Karpas-422 (cell line): ENCODE data around the gene IKZF3. TPM values are rescaled to one million over a fixed set of nuclear protein-coding genes. Genes with fewer than 3 reads are reported as not detected.
A peak's percentile ranks its signal among the peaks of the same experiment; 100 is the strongest.
"Not testable (repeated sequence)": the region's sequence is repeated elsewhere in the genome, so short reads cannot be mapped to it uniquely, and the experiment has no call there.

ENCODE experiments used
- DNase-seq: peaks from one replicate; pipeline ENCODE4 v3.0.0-alpha.2; 2015
- H2AFZ ChIP-seq: fragments of 200-600 bp; sonication (generic); 2 replicates; pipeline ENCODE4 v1.6.1; 2014; ENCODE audit warnings: antibody characterized with exemption, low read length, mixed read lengths
- H3K27ac ChIP-seq: fragments of 200-600 bp; sonication (generic); 2 replicates; pipeline ENCODE4 v1.5.1; 2014; ENCODE audit warnings: mild to moderate bottlenecking, low read length, moderate library complexity
- H3K27me3 ChIP-seq: fragments of 200-600 bp; sonication (generic); 2 replicates; pipeline ENCODE4 v1.6.1; 2014; ENCODE audit warnings: low read length, mixed read lengths
- H3K36me3 ChIP-seq: fragments of 200-600 bp; sonication (generic); 2 replicates; pipeline ENCODE4 v1.6.1; 2014; ENCODE audit warnings: low read length, mixed read lengths; ENCODE audit not compliant: insufficient read depth
- H3K4me1 ChIP-seq: fragments of 200-600 bp; sonication (generic); 2 replicates; pipeline ENCODE4 v1.6.1; 2014; ENCODE audit warnings: mild to moderate bottlenecking, low read length, mixed read lengths
- H3K4me2 ChIP-seq: fragments of 200-600 bp; sonication (generic); 2 replicates; pipeline ENCODE4 v1.6.1; 2014; ENCODE audit warnings: low read length, low read depth, mild to moderate bottlenecking; ENCODE audit not compliant: poor library complexity, severe bottlenecking
- H3K4me3 ChIP-seq: fragments of 200-600 bp; sonication (generic); 2 replicates; pipeline ENCODE4 v1.5.1; 2014; ENCODE audit warnings: mild to moderate bottlenecking, antibody characterized with exemption, low read length, mixed read lengths
- H3K79me2 ChIP-seq: fragments of 200-600 bp; sonication (generic); 2 replicates; pipeline ENCODE4 v1.6.1; 2014; ENCODE audit warnings: mild to moderate bottlenecking, low read length, mixed read lengths
- H3K9ac ChIP-seq: fragments of 200-600 bp; sonication (generic); 2 replicates; pipeline ENCODE4 v1.6.0; 2014; ENCODE audit warnings: low read length
- H3K9me2 ChIP-seq: fragments of 200-600 bp; sonication (generic), shearing (Covaris generic); replicated peaks from 2 replicates; pipeline ENCODE4 v1.6.0; 2014; ENCODE audit warnings: mild to moderate bottlenecking, low read length, moderate library complexity; ENCODE audit not compliant: insufficient read depth
- H3K9me3 ChIP-seq: fragments of 300-700, 200-600 bp; sonication (generic); 2 replicates; pipeline ENCODE4 v1.6.1; 2014; ENCODE audit warnings: low read length, mixed read lengths
- H4K20me1 ChIP-seq: fragments of 200-600 bp; sonication (generic); 2 replicates; pipeline ENCODE4 v1.6.1; 2014; ENCODE audit warnings: mild to moderate bottlenecking, antibody characterized with exemption, low read length, low read depth; ENCODE audit not compliant: insufficient read depth
- total RNA-seq: library from RNA; depleted of rRNA; stranded (reverse); fragments of >200 nt; shearing (Covaris generic); gene quantifications from 2 replicates; pipeline ENCODE4 v1.2.3, GENCODE V29; 2014; ENCODE audit warnings: low replicate concordance; rRNA removed

IKZF3 gene
- 83.0 and 137 TPM in 2 replicates for total RNA-seq

DNA sequence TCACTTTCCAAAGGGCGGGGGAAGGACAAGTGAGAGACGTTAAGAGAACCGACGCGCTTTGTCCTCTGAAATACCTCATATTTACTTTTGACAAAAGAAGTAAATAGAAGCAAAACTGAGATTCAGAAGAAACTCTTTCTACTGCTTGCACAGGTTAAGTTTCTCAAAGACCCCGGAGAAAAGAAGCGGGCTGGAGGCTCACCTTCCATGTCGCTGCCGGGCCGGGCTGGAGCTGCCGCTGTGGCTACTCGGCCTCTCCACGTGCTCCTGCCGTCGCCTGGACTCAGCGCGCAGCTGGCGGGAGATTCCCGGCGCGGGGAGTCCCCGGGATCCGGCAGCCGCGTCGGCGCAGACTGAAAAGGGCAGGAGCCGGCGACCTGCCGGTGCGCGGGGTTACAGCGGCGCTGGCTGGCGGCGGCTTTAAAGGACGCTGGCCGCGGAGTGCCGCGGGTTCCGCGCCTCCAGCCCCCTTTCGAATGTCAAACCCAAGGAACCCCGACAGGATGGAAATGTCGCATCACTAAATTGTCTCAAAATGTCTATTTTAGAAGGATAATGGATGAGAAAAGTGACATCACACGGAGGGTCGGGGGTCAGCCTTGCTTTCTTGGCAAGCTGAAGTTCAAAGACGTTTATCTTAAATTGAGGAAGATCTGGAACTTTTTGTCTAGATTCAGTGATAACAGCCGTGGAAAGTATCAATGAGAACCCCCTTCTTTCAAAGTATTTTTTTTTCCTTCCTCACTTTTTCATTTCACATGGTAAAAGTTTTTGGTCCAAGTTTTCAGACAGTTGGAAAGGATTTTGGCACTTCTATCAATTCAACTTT lies at the start of gene IKZF3:
Gene IKZF3 (minus strand): TSS at position 395 of the 829 bp plus-strand sequence. CDS start 186 bp downstream, at position 209.
- H3K27ac ChIP-seq, result peak within 1 kb of the TSS; percentile 98
- H3K4me2 ChIP-seq, result peak within 1 kb of the TSS; percentile 99
- peak within 1 kb of the TSS; percentile 84 for H3K4me3 ChIP-seq
- H3K9me2 ChIP-seq, result no peaks in the 10 kb centered on the region
- DNase-seq, result peak; percentile 87
- H4K20me1 ChIP-seq, result no peaks in the 10 kb centered on the region
- no peaks in the 10 kb centered on the region for H3K9me3 ChIP-seq
- H3K36me3 ChIP-seq, result peaks cover 22% of the 10 kb centered on the region
- H3K27me3 ChIP-seq, result no peaks in the 10 kb centered on the region
- H3K4me1 ChIP-seq, result peaks cover 62% of the 10 kb centered on the region
- H2AFZ ChIP-seq, result no peak within 1 kb of the TSS
- H3K79me2 ChIP-seq, result peaks cover 57% of the 10 kb centered on the region
- H3K9ac ChIP-seq, result peak within 1 kb of the TSS; percentile 89

DNA sequence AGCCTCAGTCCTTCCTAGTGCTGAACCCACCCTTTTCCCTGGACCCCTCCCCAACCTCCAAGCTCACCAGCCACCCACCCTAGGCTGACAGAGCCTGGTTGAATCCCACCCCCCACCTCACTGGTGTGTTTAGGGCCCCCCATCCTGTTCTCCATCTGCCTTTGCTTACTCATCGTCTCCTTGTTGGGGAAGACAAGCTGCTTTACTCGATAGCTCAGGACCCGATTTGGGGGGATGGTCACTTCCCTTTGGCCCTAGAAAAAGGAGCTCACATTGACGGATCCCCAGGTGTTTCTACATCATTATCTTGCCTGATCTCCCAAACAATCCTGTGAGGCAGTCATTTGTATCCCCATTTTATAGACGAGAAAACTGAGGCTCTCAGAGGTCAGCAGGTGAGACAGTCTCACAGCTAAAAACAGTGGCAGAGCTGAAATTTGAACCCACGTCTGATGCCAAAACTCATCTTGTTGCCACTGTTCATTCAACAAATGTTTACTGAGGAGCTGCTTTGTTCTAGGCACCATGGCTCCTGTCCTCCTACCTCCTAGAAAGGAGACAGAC lies 44.8 kb upstream of the IKZF3 start:
- no peak for DNase-seq
- Histone ChIP-seq H3K27ac (no peak overlapping the region), H3K4me1 (no peaks in the 10 kb centered on the region), H3K36me3 (0 out of 2 replicates have a peak, but pooled peaks cover 3% of the 10 kb centered on the region), H4K20me1 (no peaks in the 10 kb centered on the region), H2AFZ (no peak overlapping the region), H3K27me3 (no peaks in the 10 kb centered on the region), H3K79me2 (no peaks in the 10 kb centered on the region), H3K9me3 (no peaks in the 10 kb centered on the region), H3K9ac (no peak overlapping the region), H3K9me2 (no peaks in the 10 kb centered on the region), H3K4me3 (no peak overlapping the region), H3K4me2 (no peak overlapping the region)

- no peak overlapping the region for H3K4me2 ChIP-seq
- H3K9me3 ChIP-seq, result no peaks in the 10 kb centered on the region
- no peaks in the 10 kb centered on the region for H3K79me2 ChIP-seq
- no peaks in the 10 kb centered on the region for H3K27me3 ChIP-seq
- H3K4me1 ChIP-seq, result no peaks in the 10 kb centered on the region
- H3K9me2 ChIP-seq, result no peaks in the 10 kb centered on the region
- H3K4me3 ChIP-seq, result no peak overlapping the region
- no peaks in the 10 kb centered on the region for H4K20me1 ChIP-seq
- H3K9ac ChIP-seq, result no peak overlapping the region
- DNase-seq, result no peak
- H3K36me3 ChIP-seq, result 0 out of 2 replicates have a peak, but pooled peaks cover 3% of the 10 kb centered on the region
- no peak overlapping the region for H3K27ac ChIP-seq
- H2AFZ ChIP-seq, result no peak overlapping the region
Observed at GRCh38 chr17:39904990-39905288, 40.8 kb upstream of the IKZF3 start.

GRCh38 chr17:39903158-39903884 lies 39.2 kb upstream of the IKZF3 start:
- Histone ChIP-seq H2AFZ (no peak overlapping the region), H3K79me2 (no peaks in the 10 kb centered on the region), H4K20me1 (no peaks in the 10 kb centered on the region), H3K4me1 (no peaks in the 10 kb centered on the region), H3K9me3 (no peaks in the 10 kb centered on the region), H3K4me2 (no peak overlapping the region), H3K27ac (no peak overlapping the region), H3K4me3 (no peak overlapping the region), H3K27me3 (no peaks in the 10 kb centered on the region), H3K36me3 (0 out of 2 replicates have a peak, but pooled peaks cover 3% of the 10 kb centered on the region), H3K9ac (no peak overlapping the region), H3K9me2 (no peaks in the 10 kb centered on the region)
- DNase-seq, result no peak

DNA sequence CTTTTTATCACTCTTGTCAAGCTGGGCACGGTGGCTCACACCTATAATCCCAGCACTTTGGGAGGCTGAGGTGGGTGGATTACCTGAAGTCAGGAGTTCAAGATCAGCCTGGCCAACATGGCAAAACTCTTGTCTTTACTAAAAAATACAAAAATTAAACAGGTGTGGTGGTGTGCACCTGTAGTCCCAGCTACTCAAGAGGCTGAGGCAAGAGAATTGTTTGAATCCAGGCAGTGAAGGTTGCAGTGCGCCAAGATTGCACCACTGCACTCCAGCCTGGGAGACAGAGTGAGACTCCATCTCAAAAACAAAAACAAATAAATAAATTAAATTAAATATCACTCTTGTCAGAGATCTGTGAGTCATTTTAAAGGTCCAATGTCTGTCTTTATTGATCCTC lies 37.9 kb upstream of the IKZF3 start:
- not testable (repeated sequence) for H3K9ac ChIP-seq, H3K4me1 ChIP-seq, H3K79me2 ChIP-seq, H4K20me1 ChIP-seq, DNase-seq, H3K36me3 ChIP-seq, H3K9me3 ChIP-seq, H3K27ac ChIP-seq, H2AFZ ChIP-seq, H3K4me3 ChIP-seq, H3K4me2 ChIP-seq, H3K27me3 ChIP-seq, H3K9me2 ChIP-seq

DNA sequence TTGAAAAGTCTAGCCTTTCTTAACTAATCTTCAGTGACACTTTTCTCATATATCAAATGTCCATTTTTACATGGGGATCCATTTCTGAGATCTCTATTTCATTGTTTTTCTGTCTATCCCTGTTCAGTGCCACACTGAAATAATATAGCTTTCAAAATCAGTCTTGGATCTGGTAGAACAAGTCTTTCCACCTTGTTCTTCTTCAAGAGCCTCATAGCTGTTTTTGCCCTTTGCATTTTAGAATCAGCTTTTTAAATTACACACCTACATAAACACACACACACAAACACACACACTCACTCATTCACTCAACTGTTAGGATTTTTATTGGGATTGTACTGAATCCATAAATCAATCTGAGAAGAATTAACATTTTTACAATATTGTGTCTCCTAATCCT lies 35.1 kb upstream of the IKZF3 start:
- H2AFZ ChIP-seq, result no peak overlapping the region
- H3K4me2 ChIP-seq, result no peak overlapping the region
- peaks cover 10% of the 10 kb centered on the region for H3K4me1 ChIP-seq
- no peaks in the 10 kb centered on the region for H3K79me2 ChIP-seq
- H3K9me3 ChIP-seq, result no peaks in the 10 kb centered on the region
- H3K27me3 ChIP-seq, result no peaks in the 10 kb centered on the region
- no peak overlapping the region for H3K4me3 ChIP-seq
- no peak overlapping the region for H3K27ac ChIP-seq
- no peaks in the 10 kb centered on the region for H4K20me1 ChIP-seq
- no peaks in the 10 kb centered on the region for H3K9me2 ChIP-seq
- no peak overlapping the region for H3K9ac ChIP-seq
- no peak for DNase-seq
- no peaks in the 10 kb centered on the region for H3K36me3 ChIP-seq

GRCh38 chr17:39898088-39898487 lies 34.0 kb upstream of the IKZF3 start:
- no peak overlapping the region for H3K27ac ChIP-seq
- no peaks in the 10 kb centered on the region for H3K36me3 ChIP-seq
- H2AFZ ChIP-seq, result no peak overlapping the region
- no peak for DNase-seq
- H3K9ac ChIP-seq, result no peak overlapping the region
- no peaks in the 10 kb centered on the region for H3K9me3 ChIP-seq
- no peaks in the 10 kb centered on the region for H3K9me2 ChIP-seq
- no peak overlapping the region for H3K4me3 ChIP-seq
- H3K27me3 ChIP-seq, result no peaks in the 10 kb centered on the region
- no peaks in the 10 kb centered on the region for H4K20me1 ChIP-seq
- peaks cover 16% of the 10 kb centered on the region for H3K4me1 ChIP-seq
- no peaks in the 10 kb centered on the region for H3K79me2 ChIP-seq
- no peak overlapping the region for H3K4me2 ChIP-seq

DNA sequence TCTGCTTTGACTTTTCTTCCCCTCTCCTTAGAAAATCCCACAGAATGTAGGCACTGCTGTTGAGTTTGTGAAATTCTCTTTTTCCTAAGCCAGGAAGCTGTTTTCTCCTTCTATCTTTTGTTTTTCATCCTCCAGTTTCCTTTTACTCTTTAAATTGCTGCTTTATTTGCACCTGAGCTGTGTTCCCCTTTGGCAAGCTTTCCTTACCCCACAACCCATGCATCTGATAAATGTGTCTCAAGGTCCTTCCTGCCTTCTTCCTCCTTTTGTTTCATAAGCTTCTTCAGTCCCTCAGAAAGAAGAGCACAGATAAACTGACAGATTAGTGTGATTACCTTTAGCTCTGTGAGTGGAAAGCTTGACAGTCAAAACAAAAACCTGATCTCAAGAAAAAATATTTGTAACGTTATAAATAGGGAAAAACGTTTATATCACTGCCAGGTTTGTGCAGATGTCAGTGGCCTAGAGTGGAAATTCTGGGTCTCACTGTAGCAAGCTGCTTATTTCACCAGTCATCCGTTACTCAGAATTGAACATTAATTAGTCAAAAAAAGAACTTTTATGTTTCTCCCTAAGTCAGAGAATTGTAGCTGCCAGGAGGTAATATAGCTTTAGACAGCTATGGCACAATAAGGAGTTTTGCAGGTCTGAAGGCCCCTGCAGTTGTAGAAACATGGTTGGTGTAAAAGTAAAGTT lies 30.7 kb upstream of the IKZF3 start:
- Histone ChIP-seq H3K4me1 (peaks cover 16% of the 10 kb centered on the region), H3K36me3 (no peaks in the 10 kb centered on the region), H3K27ac (peak overlapping the region; percentile 62), H3K9me3 (no peaks in the 10 kb centered on the region), H3K9ac (peak overlapping the region; percentile 23; the same call in 1 of the 2 replicates), H2AFZ (peak overlapping the region; percentile 93), H4K20me1 (no peaks in the 10 kb centered on the region), H3K4me3 (no peak overlapping the region), H3K4me2 (peak overlapping the region; percentile 22), H3K79me2 (no peaks in the 10 kb centered on the region), H3K27me3 (no peaks in the 10 kb centered on the region), H3K9me2 (no peaks in the 10 kb centered on the region)
- no peak for DNase-seq
